Measurements from ENCODE around the gene FRYL. TPM values are rescaled to one million over a fixed set of nuclear protein-coding genes. Genes with fewer than 3 reads are reported as not detected.

The FRYL gene
- polyA plus RNA-seq, 3 donors: 10.8 to 15.8 (median 14.4) TPM

- no peak overlapping the region for H3K27ac Mint-ChIP-seq
- peaks cover 21% of the 10 kb centered on the region for H3K4me1 Mint-ChIP-seq
- no peaks in the 10 kb centered on the region for H3K9me3 ChIP-seq (replicated peaks in 1 of 2; ENCODE audit: control insufficient read depth in 1 of 2, insufficient read depth in 1 of 2, low read length in 2 of 2)
- intact Hi-C loops (cut with micrococcal nuclease): no loop called here
- H3K27me3 Mint-ChIP-seq (ENCODE audit: low read depth in 3 of 3): peaks cover 0 to 2% (median 1%) of the 10 kb centered on the region in 3 donors
- H3K36me3 ChIP-seq (replicated peaks in 1 of 2; ENCODE audit: control insufficient read depth in 1 of 2, insufficient read depth in 2 of 2, low read length in 2 of 2): no peaks in the 10 kb centered on the region
- no peaks in the 10 kb centered on the region for H3K79me2 ChIP-seq (ENCODE audit: insufficient read depth, low read length)
- H3K9ac ChIP-seq (ENCODE audit: insufficient read depth, low read length, poor library complexity, severe bottlenecking): no peak overlapping the region
- H4K20me1 ChIP-seq (ENCODE audit: insufficient read depth, low read length): no peaks in the 10 kb centered on the region
- H3K27ac ChIP-seq (ENCODE audit: low read depth in 1 of 2, low read length in 2 of 2): no peak overlapping the region
- no peaks in the 10 kb centered on the region for H3K27me3 ChIP-seq (ENCODE audit: control insufficient read depth in 2 of 2, insufficient read depth in 2 of 2, low read length in 2 of 2)
- no peak for TF ChIP-seq CTCF (IDR thresholded peaks at IDR 0.05)
- H3K9me3 Mint-ChIP-seq: peaks cover 0 to 2% (median 0%) of the 10 kb centered on the region in 7 donors
- no peak overlapping the region for H3K4me3 Mint-ChIP-seq
- no peaks in the 10 kb centered on the region for H3K36me3 Mint-ChIP-seq
- H3K4me1 ChIP-seq (ENCODE audit: control insufficient read depth in 1 of 2, insufficient read depth in 2 of 2, low read length in 2 of 2): peaks cover 10 to 11% of the 10 kb centered on the region in 2 donors
- no peak overlapping the region for H3K4me2 ChIP-seq (replicated peaks; ENCODE audit: extremely low read depth, low read length, poor library complexity, severe bottlenecking)
- 83% methylated on average over 1 of the region's 1 CpG for WGBS (ENCODE audit: insufficient coverage)
- no peak for DNase-seq
- H2AFZ ChIP-seq (ENCODE audit: insufficient read depth, low read depth, low read length, poor library complexity, severe bottlenecking): no peak overlapping the region
- no peak overlapping the region for H3K4me3 ChIP-seq (replicated peaks in 1 of 3; ENCODE audit: low read depth in 2 of 3, low read length in 3 of 3)
These were observed 17.0 kb upstream of the FRYL start for GRCh38 chr4:48796927-48797679.

DNA sequence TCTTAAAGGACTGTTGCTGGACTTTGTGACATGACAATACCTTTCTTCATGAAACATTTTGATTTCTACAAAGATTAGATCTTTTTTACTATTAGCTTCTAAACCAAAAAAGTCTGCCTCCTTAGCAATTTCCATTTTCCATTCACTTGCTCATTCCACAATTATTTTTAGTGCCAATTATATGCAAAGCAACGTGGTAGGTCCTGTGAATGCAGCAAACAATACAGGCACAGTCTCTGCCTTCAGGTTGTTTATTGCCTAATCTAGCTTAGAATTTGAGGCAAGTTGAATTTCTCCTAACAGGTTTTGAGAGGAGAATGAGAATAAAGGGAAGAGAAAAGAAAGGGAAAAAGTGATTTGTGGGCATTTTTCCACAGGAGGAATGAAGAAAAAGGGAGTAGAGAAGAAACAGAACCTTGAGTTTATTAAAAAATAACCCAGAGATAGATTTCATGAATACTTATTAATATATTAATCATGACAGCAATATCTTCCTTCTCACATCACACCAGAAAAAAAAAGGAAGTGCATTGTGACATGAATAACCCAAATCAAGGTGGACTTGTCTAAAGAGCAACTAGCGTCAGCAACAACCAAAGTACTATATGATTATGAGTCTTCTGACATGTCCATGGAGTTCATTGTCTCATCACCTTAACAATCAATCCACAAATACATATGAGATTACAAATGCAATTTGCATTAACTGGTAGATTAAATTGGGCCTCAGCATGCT, 16.3 kb upstream of the FRYL start:
- H3K79me2 ChIP-seq (ENCODE audit: insufficient read depth, low read length): no peaks in the 10 kb centered on the region
- H3K4me3 ChIP-seq (replicated peaks in 1 of 3; ENCODE audit: low read depth in 2 of 3, low read length in 3 of 3): no peak overlapping the region
- no peak overlapping the region for H3K4me3 Mint-ChIP-seq
- intact Hi-C loops (cut with micrococcal nuclease): no loop called here
- H3K4me1 Mint-ChIP-seq: peaks cover 24% of the 10 kb centered on the region
- no peaks in the 10 kb centered on the region for H3K36me3 ChIP-seq (replicated peaks in 1 of 2; ENCODE audit: control insufficient read depth in 1 of 2, insufficient read depth in 2 of 2, low read length in 2 of 2)
- no peaks in the 10 kb centered on the region for H3K27me3 ChIP-seq (ENCODE audit: control insufficient read depth in 2 of 2, insufficient read depth in 2 of 2, low read length in 2 of 2)
- no peaks in the 10 kb centered on the region for H3K36me3 Mint-ChIP-seq
- no peaks in the 10 kb centered on the region for H3K9me3 ChIP-seq (replicated peaks in 1 of 2; ENCODE audit: control insufficient read depth in 1 of 2, insufficient read depth in 1 of 2, low read length in 2 of 2)
- H3K4me1 ChIP-seq (ENCODE audit: control insufficient read depth in 1 of 2, insufficient read depth in 2 of 2, low read length in 2 of 2): peaks cover 12% of the 10 kb centered on the region in 2 donors
- H3K27ac Mint-ChIP-seq: no peak overlapping the region
- no peak overlapping the region for H3K27ac ChIP-seq (ENCODE audit: low read depth in 1 of 2, low read length in 2 of 2)
- no peak overlapping the region for H3K4me2 ChIP-seq (replicated peaks; ENCODE audit: extremely low read depth, low read length, poor library complexity, severe bottlenecking)
- H3K27me3 Mint-ChIP-seq (ENCODE audit: low read depth in 3 of 3): peaks cover 0 to 2% (median 1%) of the 10 kb centered on the region in 3 donors
- no peak for TF ChIP-seq CTCF (IDR thresholded peaks at IDR 0.05)
- no peak overlapping the region for H3K9ac ChIP-seq (ENCODE audit: insufficient read depth, low read length, poor library complexity, severe bottlenecking)
- no peak overlapping the region for H2AFZ ChIP-seq (ENCODE audit: insufficient read depth, low read depth, low read length, poor library complexity, severe bottlenecking)
- no CpG with 5 or more reads among the region's 2 CpGs for WGBS (ENCODE audit: insufficient coverage)
- DNase-seq: no peak
- H3K9me3 Mint-ChIP-seq: peaks cover 0 to 2% (median 0%) of the 10 kb centered on the region in 7 donors
- H4K20me1 ChIP-seq (ENCODE audit: insufficient read depth, low read length): no peaks in the 10 kb centered on the region

All from CD14-positive monocyte (primary cell).